Breast epithelium (tissue), 3 donors: Measurements from ENCODE around the gene TNFRSF8.

Experiments used
- POLR2A ChIP-seq: fragments of 450-650 bp; IDR thresholded peaks from one replicate; pipeline ENCODE4 v1.6.1; 2016; ENCODE audit warnings: antibody characterized with exemption, mild to moderate bottlenecking, moderate library complexity
- POLR2AphosphoS5 ChIP-seq, 3 donors: sonication (generic); formaldehyde crosslinking; IDR thresholded peaks; one replicate each; pipeline ENCODE4 v1.6.1; 2017; ENCODE audit warnings: antibody characterized with exemption in 3 of 3
- TF ChIP-seq, protein P1 (sequence below), 3 donors: fragments of 450-650 bp; IDR thresholded peaks; one replicate each; pipeline ENCODE4 v1.5.1; 2016 to 2017; ENCODE audit warnings: antibody characterized with exemption in 3 of 3, mild to moderate bottlenecking in 3 of 3, moderate library complexity in 3 of 3

DNA sequence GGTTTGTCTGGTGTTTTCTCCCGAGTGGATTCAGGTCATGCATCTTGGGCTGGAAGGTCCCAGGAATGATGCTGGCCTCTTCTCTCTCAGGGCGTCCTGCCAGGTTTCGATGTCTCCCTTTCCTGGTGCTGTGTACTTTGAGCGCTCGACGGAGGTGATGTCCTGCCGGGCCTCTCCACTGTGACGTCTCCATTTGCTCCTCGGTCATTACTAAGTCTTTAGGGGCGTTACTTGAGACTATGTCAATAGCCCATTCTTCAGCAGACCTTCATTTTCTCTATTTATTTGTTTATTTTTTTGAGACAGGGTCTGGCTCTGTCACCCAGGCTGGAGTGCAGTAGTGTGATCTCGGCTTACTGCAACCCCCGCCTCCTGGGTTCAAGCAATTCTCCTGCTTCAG, 66.5 kb downstream of the TNFRSF8 start:
- TF ChIP-seq, protein P1, sequence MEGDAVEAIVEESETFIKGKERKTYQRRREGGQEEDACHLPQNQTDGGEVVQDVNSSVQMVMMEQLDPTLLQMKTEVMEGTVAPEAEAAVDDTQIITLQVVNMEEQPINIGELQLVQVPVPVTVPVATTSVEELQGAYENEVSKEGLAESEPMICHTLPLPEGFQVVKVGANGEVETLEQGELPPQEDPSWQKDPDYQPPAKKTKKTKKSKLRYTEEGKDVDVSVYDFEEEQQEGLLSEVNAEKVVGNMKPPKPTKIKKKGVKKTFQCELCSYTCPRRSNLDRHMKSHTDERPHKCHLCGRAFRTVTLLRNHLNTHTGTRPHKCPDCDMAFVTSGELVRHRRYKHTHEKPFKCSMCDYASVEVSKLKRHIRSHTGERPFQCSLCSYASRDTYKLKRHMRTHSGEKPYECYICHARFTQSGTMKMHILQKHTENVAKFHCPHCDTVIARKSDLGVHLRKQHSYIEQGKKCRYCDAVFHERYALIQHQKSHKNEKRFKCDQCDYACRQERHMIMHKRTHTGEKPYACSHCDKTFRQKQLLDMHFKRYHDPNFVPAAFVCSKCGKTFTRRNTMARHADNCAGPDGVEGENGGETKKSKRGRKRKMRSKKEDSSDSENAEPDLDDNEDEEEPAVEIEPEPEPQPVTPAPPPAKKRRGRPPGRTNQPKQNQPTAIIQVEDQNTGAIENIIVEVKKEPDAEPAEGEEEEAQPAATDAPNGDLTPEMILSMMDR (IDR thresholded peaks at IDR 0.05) = no peak
- TF ChIP-seq POLR2AphosphoS5 (IDR thresholded peaks at IDR 0.05) = no peak
- TF ChIP-seq POLR2A = no peak
